Endometrial microvascular endothelial cells (primary cell): ENCODE results near the gene RICTOR. TPM values are rescaled to one million over a fixed set of nuclear protein-coding genes. Genes with fewer than 3 reads are reported as not detected.

Experiments
- in situ Hi-C: cut with HindIII; loops from 2 replicates; pipeline ENCODE4 v1.10.0; 2017; ENCODE audit warnings: low sequenced_read_pairs, low pct_unique_long_range_greater_than_20kb; ENCODE audit errors: inconsistent ontology term
- total RNA-seq: library from RNA; depleted of rRNA; stranded (reverse); fragments of >200 nt; gene quantifications from one replicate; pipeline ENCODE4 v1.2.3, GENCODE V29; 2015; ENCODE audit errors: inconsistent ontology term

The RICTOR gene
- total RNA-seq, 1 donor from 2014 or later = 14.7 TPM

GRCh38 chr5:38968665-38969064 is 105.5 kb downstream of the RICTOR start:
- in situ Hi-C loops = no loop called here

- in situ Hi-C loops = no loop called here
Measured at GRCh38 chr5:38961691-38962090, 112.5 kb downstream of the RICTOR start.

DNA sequence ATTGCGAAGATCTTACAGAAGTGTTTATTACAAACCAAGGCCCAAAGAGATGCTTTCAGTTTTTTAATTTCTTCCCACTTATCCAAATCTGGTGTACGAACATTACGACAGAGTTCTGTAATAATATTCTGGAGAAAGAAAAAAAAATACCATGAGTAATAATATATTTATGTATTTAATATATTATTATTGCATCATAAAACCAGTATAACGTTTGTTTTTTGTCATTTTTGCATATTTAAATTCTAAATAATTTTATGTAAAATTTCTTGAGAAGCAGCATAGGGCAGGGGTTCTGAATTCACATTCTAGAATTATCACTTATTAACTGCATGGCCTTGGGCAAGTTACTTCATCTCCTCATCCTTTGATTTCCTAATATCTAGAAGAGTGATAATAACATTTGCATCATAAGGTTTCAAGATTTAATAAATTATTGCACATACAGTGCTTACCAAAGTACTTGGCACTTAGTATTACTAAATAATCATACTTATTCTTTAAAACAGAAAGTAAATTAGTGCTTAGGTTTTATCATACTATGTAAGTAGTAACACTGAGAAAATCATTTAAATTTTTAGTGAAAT is 120.7 kb downstream of the RICTOR start:
- in situ Hi-C loops = no loop called here

- in situ Hi-C loops = no loop called here
Measured at GRCh38 chr5:38948501-38948900, 125.7 kb downstream of the RICTOR start.

DNA sequence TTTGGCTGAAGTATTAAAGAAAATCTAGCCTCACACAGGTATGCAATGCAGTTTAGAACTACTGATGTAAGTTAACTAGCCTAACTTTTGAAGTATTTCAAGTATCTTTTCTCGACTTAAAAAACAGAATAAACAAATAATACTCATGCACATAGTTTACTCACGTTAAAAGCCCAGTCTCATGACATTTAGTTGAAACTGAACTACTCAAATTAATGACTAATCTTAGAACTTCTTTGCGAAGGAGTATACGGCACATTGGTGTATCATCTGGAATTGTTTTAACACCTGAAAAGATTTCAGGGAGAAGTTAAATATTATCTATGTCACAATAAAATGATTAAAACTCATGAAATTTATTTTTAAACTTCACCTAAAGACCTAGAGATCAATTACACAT is 129.9 kb downstream of the RICTOR start:
- in situ Hi-C loops = no loop called here

GRCh38 chr5:38941912-38942311 is 132.3 kb downstream of the RICTOR start:
- in situ Hi-C loops = no loop called here

DNA sequence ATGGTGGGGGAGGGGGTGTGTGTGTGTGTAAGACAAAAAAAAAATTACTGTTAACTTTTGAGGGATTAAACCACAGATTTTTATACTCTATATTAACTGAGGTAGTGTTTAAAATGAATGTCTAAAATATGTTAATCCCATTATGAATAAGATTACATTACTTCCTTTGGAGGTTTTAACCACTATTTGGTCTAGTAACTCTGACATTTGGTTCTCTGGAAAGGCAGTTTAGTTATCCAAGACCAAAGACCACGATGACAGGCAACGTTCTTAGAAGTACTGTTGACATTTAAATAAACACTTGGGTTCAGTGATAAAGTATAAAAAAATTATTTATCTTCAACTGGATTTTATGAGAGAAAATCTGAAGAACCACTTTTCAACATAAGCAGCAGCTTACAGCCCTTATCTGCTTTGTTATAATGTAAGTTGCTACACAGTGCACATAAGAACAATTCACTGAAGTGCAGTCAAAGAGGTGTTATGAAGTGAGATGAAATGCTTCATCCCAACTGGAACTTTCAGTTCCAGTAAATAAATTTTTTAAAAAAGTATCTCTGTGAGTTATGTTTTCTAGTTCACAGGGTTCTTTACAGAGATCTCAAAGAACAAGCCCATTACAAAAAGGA is 133.9 kb downstream of the RICTOR start:
- in situ Hi-C loops = no loop called here

- in situ Hi-C loops = no loop called here
Measured at GRCh38 chr5:38938973-38939372, 135.2 kb downstream of the RICTOR start.

DNA sequence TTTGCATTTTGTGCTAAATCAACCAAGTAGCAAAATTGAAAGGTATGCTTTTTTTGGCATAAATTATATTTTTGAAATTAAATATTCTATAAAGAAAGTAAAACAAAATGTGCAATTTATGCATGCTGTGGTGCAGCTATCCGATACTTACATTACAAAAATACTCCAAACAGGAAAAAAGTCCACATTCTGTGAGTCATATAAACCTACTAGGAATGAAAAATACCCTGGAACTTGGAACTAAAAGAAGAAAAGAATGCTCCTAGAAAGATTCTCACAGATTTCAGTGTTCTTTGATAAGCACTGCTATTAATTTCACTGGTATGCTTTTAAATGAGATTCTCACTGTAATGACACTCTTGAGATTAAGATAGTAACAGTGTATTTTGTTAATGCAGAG is 135.8 kb downstream of the RICTOR start:
- in situ Hi-C loops = no loop called here

GRCh38 chr5:38936269-38936668 is 137.9 kb downstream of the RICTOR start:
- in situ Hi-C loops = no loop called here

DNA sequence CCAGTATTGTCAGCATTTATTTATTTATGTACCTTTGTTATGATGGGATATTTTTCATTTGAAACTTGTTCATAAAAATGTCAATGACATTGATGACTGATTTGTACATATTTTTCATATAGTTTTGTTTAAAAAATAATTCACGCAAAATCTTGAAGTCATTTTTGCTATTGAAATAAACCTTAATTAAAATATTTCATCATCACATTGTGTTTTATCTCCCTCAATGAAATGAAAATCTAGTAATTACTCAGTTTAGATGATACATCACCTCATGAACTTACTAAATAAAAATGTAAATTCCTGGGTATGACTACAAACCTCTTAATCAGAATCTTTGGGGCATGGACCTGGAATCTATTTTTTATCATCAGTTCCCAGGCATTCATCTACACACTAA is 138.8 kb downstream of the RICTOR start:
- in situ Hi-C loops = no loop called here

DNA sequence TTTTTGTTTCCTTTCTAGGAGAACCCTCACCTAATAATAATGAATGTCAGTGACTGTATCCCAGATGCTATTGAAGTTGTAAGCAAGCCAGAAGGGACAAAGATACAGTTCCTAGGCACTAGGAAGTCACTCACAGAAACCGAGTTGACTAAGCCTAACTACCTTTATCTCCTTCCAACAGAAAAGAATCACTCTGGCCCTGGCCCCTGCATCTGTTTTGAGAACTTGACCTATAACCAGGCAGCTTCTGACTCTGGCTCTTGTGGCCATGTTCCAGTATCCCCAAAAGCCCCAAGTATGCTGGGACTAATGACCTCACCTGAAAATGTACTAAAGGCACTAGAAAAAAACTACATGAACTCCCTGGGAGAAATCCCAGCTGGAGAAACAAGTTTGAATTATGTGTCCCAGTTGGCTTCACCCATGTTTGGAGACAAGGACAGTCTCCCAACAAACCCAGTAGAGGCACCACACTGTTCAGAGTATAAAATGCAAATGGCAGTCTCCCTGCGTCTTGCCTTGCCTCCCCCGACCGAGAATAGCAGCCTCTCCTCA is 141.3 kb downstream of the RICTOR start:
- in situ Hi-C loops = no loop called here

GRCh38 chr5:38931731-38932130 is 142.5 kb downstream of the RICTOR start:
- in situ Hi-C loops = no loop called here

- in situ Hi-C loops = no loop called here
Measured at GRCh38 chr5:38929838-38930237, 144.4 kb downstream of the RICTOR start.

- in situ Hi-C loops = no loop called here
Measured at GRCh38 chr5:38927470-38927869, 146.7 kb downstream of the RICTOR start.

- in situ Hi-C loops = no loop called here
Measured at GRCh38 chr5:38926121-38926520, 148.1 kb downstream of the RICTOR start.

- in situ Hi-C loops = no loop called here
Measured at GRCh38 chr5:38925154-38925925, 148.9 kb downstream of the RICTOR start.

GRCh38 chr5:38923661-38924451 is 150.3 kb downstream of the RICTOR start:
- in situ Hi-C loops = no loop called here

GRCh38 chr5:38922199-38922598 is 152.0 kb downstream of the RICTOR start:
- in situ Hi-C loops = no loop called here
